Embryonic facial prominence (tissue), 1 donor: ENCODE data around the gene ZFYVE28.
"Not testable (repeated sequence)": the region's sequence is repeated elsewhere in the genome, so short reads cannot be mapped to it uniquely, and the experiment has no call there.

Experiments used
- DNase-seq: peaks from one replicate; pipeline ENCODE4 v3.0.0-alpha.2; 2016; ENCODE audit errors: extremely low spot score

ZFYVE28 gene

GRCh38 chr4:2390784-2391421, 27.5 kb downstream of the ZFYVE28 start:
- DNase-seq: no peak

GRCh38 chr4:2390146-2390545, 28.3 kb downstream of the ZFYVE28 start:
- no peak for DNase-seq

- no peak for DNase-seq
These were observed 28.8 kb downstream of the ZFYVE28 start for GRCh38 chr4:2389691-2390090.

GRCh38 chr4:2388429-2389182, 29.8 kb downstream of the ZFYVE28 start:
- DNase-seq: no peak

- DNase-seq: no peak
These were observed 30.6 kb downstream of the ZFYVE28 start for GRCh38 chr4:2387829-2388228.

- DNase-seq: no peak
These were observed 31.2 kb downstream of the ZFYVE28 start for GRCh38 chr4:2387218-2387617.

- DNase-seq: no peak
These were observed 31.7 kb downstream of the ZFYVE28 start for GRCh38 chr4:2386717-2387116.

GRCh38 chr4:2385516-2385915, 32.9 kb downstream of the ZFYVE28 start:
- no peak for DNase-seq

- DNase-seq: no peak
These were observed 34.2 kb downstream of the ZFYVE28 start for GRCh38 chr4:2384245-2384644.

GRCh38 chr4:2383760-2384159, 34.7 kb downstream of the ZFYVE28 start:
- DNase-seq: no peak

GRCh38 chr4:2383220-2383631, 35.2 kb downstream of the ZFYVE28 start:
- DNase-seq: not testable (repeated sequence)

GRCh38 chr4:2382769-2383202, 35.7 kb downstream of the ZFYVE28 start:
- DNase-seq: not testable (repeated sequence)

GRCh38 chr4:2380589-2380988, 37.9 kb downstream of the ZFYVE28 start:
- DNase-seq: not testable (repeated sequence)

- DNase-seq: no peak
These were observed 39.5 kb downstream of the ZFYVE28 start for GRCh38 chr4:2378898-2379297.

- no peak for DNase-seq
These were observed 40.0 kb downstream of the ZFYVE28 start for GRCh38 chr4:2378401-2378800.

GRCh38 chr4:2377241-2377640, 41.2 kb downstream of the ZFYVE28 start:
- no peak for DNase-seq

- no peak for DNase-seq
These were observed 43.0 kb downstream of the ZFYVE28 start for GRCh38 chr4:2375427-2375826.

GRCh38 chr4:2373532-2373931, 44.9 kb downstream of the ZFYVE28 start:
- DNase-seq: no peak

GRCh38 chr4:2372488-2373030, 45.9 kb downstream of the ZFYVE28 start:
- no peak for DNase-seq

- no peak for DNase-seq
These were observed 46.5 kb downstream of the ZFYVE28 start for GRCh38 chr4:2371765-2372487.

GRCh38 chr4:2370597-2371320, 47.7 kb downstream of the ZFYVE28 start:
- DNase-seq: no peak
